OCI-LY7 (cell line): Measurements from ENCODE around the gene ALS2CL. TPM values are rescaled to one million over a fixed set of nuclear protein-coding genes. Genes with fewer than 3 reads are reported as not detected.

Experiments used
- BruUV-seq: library from RNA; stranded (reverse); fragments of 400-500 nt; replicated peaks from 2 replicates; lab custom pipeline; 2021; lab: Mats Ljungman, UMichigan
- CTCF ChIA-PET: fragments of 300-600 bp; sonication (Branson Sonifier 250); formaldehyde crosslinking; loops from one replicate; lab custom pipeline; 2022; ENCODE audit warnings: antibody characterized with exemption; ENCODE audit not compliant: unreplicated experiment; lab: Charles Lee
- POLR2A ChIA-PET: fragments of 300-600 bp; sonication (Branson Sonifier 250); formaldehyde crosslinking; loops from one replicate; lab custom pipeline; 2022; ENCODE audit warnings: antibody characterized with exemption; lab: Charles Lee
- DNase-seq: peaks from one replicate; pipeline ENCODE4 v3.0.0-alpha.2; 2015; ENCODE audit warnings: low spot score
- H2AFZ ChIP-seq: fragments of 200-600 bp; sonication (generic), shearing (Covaris generic); 2 replicates; pipeline ENCODE4 v1.6.1; 2014; ENCODE audit warnings: mild to moderate bottlenecking, antibody characterized with exemption, low read length, moderate library complexity
- H3K27ac ChIP-seq: fragments of 200-600 bp; sonication (generic); 2 replicates; pipeline ENCODE4 v1.5.1; 2014; ENCODE audit warnings: mixed run types, low read depth, mild to moderate bottlenecking, moderate library complexity, low read length, inconsistent platforms; ENCODE audit not compliant: poor library complexity, severe bottlenecking
- H3K36me3 ChIP-seq: fragments of 200-600 bp; sonication (generic); 2 replicates; pipeline ENCODE4 v1.6.1; 2014; ENCODE audit warnings: mild to moderate bottlenecking, antibody characterized with exemption, low read length, moderate library complexity, mixed read lengths; ENCODE audit not compliant: insufficient read depth
- H3K4me1 ChIP-seq: fragments of 200-600 bp; sonication (generic); 2 replicates; pipeline ENCODE4 v1.5.1; 2014; ENCODE audit warnings: mild to moderate bottlenecking, low read length; ENCODE audit not compliant: insufficient read depth, poor library complexity, severe bottlenecking
- H3K4me2 ChIP-seq: fragments of 200-600 bp; sonication (generic); 2 replicates; pipeline ENCODE4 v1.6.1; 2014; ENCODE audit warnings: mild to moderate bottlenecking, low read length
- H3K4me3 ChIP-seq: fragments of 200-600 bp; sonication (generic); 2 replicates; pipeline ENCODE4 v1.5.1; 2014; ENCODE audit warnings: mild to moderate bottlenecking, low read depth, low read length; ENCODE audit not compliant: poor library complexity, severe bottlenecking
- H3K79me2 ChIP-seq: fragments of 200-600 bp; sonication (generic); 2 replicates; pipeline ENCODE4 v1.6.1; 2016; ENCODE audit warnings: low read depth, mild to moderate bottlenecking, low read length, moderate library complexity, mixed read lengths; ENCODE audit not compliant: insufficient read depth
- H3K9me2 ChIP-seq: fragments of 200-600 bp; sonication (generic); 2 replicates; pipeline ENCODE4 v1.6.1; 2016; ENCODE audit warnings: mild to moderate bottlenecking, low read length, mixed read lengths; ENCODE audit not compliant: insufficient read depth
- H3K9me3 ChIP-seq: fragments of 200-600 bp; sonication (generic); 2 replicates; pipeline ENCODE4 v1.6.1; 2014; ENCODE audit warnings: mild to moderate bottlenecking, mixed run types, low read length, mixed read lengths
- H4K20me1 ChIP-seq: fragments of 200-600 bp; sonication (generic); 2 replicates; pipeline ENCODE4 v1.6.1; 2014; ENCODE audit warnings: mild to moderate bottlenecking, antibody characterized with exemption, low read length, moderate library complexity, mixed read lengths; ENCODE audit not compliant: insufficient read depth
- EZH2phosphoT487 ChIP-seq: fragments of 200-600 bp; sonication (generic); IDR thresholded peaks from 2 replicates; pipeline ENCODE4 v1.6.1; 2018; ENCODE audit warnings: low read depth, borderline replicate concordance, mild to moderate bottlenecking, mixed run types, antibody characterized with exemption, low read length, moderate library complexity, mixed read lengths
- intact Hi-C: fragments of 100-400 bp; cut with micrococcal nuclease; formaldehyde crosslinking; loops from one replicate; pipeline ENCODE4 v1.10.0; 2022; ENCODE audit not compliant: unreplicated experiment
- total RNA-seq, 2 experiments: library from RNA; depleted of rRNA in 1 of 2; stranded (reverse); fragments of >200 nt in 1 of 2; shearing (Covaris generic) in 1 of 2; gene quantifications; 2 replicates each; pipeline ENCODE4 v1.2.3, GENCODE V29; 2014 to 2022
- TF ChIP-seq, protein P1 (sequence below): fragments of 200-600 bp; sonication (generic); conservative IDR thresholded peaks from 2 replicates; pipeline ENCODE4 v1.5.1; 2014; ENCODE audit warnings: mild to moderate bottlenecking, antibody characterized with exemption, low read length, moderate library complexity, mixed read lengths

Gene ALS2CL
- total RNA-seq, 2 experiments from 2014 or later, result 0.28 TPM; not detected in 1

DNA sequence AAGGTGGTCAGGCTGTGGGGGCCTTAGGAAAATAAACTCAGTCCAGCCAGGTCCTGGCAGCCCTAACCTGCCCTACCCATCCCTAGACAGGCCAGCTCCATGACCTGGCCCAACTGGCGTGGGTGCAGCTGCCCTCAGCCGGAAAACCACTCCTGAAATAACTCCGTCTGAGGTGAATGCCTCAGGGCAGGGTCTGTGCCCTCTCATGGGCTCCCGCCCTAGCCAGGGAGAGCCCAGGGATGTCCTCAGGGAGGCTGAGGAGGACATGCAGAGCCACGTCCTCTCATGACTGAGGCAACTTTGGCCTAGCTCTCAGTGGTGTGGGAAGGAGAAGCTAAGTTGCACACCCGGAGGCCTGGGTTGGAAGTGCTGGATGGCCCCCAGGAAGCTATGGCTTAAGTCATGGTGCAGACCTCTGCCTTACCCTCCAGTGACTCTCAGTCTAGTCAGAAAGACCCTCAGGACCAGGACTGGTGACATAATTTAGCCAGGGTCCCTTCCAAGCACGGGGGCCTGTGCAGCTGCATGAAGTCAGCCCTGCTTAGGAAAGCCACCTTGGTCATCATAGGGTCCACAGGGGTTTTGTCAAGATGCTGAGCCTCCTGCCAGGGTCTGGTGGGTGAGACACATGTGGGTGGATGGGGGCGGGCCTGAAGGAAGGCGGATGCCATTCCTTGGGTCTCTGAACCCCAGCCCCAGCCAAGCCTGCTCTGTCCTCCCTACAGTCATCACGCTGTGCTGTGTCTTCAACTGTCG is 15.1 kb upstream of the ALS2CL start:
- no TSS peak for BruUV-seq
- no peak for DNase-seq
- Histone ChIP-seq H3K4me2 (no peak overlapping the region), H3K4me1 (no peaks in the 10 kb centered on the region), H3K79me2 (no peaks in the 10 kb centered on the region), H3K27ac (no peak overlapping the region), H3K9me3 (no peaks in the 10 kb centered on the region), H3K9me2 (no peaks in the 10 kb centered on the region), H2AFZ (no peak overlapping the region), H4K20me1 (no peaks in the 10 kb centered on the region), H3K36me3 (no peaks in the 10 kb centered on the region), H3K4me3 (no peak overlapping the region)
- ChIA-PET CTCF (interaction anchor here (0.6 kb wide), 1 partner anchor 858 kb away, joined by 3 read pairs; no protein-coding TSS in a partner anchor), POLR2A (no interaction called here)
- TF ChIP-seq, protein P1, sequence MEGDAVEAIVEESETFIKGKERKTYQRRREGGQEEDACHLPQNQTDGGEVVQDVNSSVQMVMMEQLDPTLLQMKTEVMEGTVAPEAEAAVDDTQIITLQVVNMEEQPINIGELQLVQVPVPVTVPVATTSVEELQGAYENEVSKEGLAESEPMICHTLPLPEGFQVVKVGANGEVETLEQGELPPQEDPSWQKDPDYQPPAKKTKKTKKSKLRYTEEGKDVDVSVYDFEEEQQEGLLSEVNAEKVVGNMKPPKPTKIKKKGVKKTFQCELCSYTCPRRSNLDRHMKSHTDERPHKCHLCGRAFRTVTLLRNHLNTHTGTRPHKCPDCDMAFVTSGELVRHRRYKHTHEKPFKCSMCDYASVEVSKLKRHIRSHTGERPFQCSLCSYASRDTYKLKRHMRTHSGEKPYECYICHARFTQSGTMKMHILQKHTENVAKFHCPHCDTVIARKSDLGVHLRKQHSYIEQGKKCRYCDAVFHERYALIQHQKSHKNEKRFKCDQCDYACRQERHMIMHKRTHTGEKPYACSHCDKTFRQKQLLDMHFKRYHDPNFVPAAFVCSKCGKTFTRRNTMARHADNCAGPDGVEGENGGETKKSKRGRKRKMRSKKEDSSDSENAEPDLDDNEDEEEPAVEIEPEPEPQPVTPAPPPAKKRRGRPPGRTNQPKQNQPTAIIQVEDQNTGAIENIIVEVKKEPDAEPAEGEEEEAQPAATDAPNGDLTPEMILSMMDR, result no peak
- no peak for TF ChIP-seq EZH2phosphoT487
- intact Hi-C loops, result loop anchor here (10.0 kb wide), 2 partner anchors 306 to 666 kb away; no protein-coding TSS in a partner anchor

DNA sequence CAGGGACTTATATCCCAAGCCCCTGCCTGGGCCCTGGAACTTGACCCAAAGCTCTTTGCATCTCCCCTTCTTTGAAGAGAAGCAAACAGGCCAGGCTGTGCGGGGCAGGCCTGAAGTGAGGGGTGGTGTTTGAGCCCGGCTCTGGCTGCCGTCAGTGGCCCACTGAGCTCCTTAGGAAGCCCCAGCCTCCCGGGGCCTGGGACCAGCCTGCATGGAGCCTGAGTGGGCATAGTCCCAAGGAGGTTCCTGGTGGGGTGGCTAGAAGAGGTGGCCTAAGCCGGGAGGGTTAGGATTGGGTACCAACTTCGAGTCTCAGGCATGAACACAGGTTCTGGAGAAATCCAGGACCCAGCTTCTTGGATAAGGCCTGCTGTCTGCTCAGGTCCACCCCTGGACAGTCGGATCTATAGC is 14.1 kb upstream of the ALS2CL start:
- CTCF ChIA-PET, result no interaction called here
- intact Hi-C loops, result loop anchor here (10.0 kb wide), 2 partner anchors 307 to 667 kb away; no protein-coding TSS in a partner anchor
- no TSS peak for BruUV-seq

More for the DNA sequence above, 14.1 kb upstream of the ALS2CL start:
- Histone ChIP-seq H3K9me2 (no peaks in the 10 kb centered on the region), H4K20me1 (no peaks in the 10 kb centered on the region), H3K79me2 (no peaks in the 10 kb centered on the region), H2AFZ (no peak overlapping the region), H3K27ac (no peak overlapping the region), H3K4me2 (no peak overlapping the region), H3K9me3 (no peaks in the 10 kb centered on the region), H3K4me3 (no peak overlapping the region), H3K4me1 (no peaks in the 10 kb centered on the region), H3K36me3 (no peaks in the 10 kb centered on the region)
- POLR2A ChIA-PET, result no interaction called here
- DNase-seq, result no peak
- no peak for TF ChIP-seq EZH2phosphoT487
- TF ChIP-seq, protein P1, result no peak
